Prostate gland (tissue), 2 donors: Measurements from ENCODE around the gene OXLD1. TPM values are rescaled to one million over a fixed set of nuclear protein-coding genes. Genes with fewer than 3 reads are reported as not detected.

ENCODE experiments used
- DNase-seq: peaks from one replicate; pipeline ENCODE4 v3.0.0-alpha.2; 2019; ENCODE audit warnings: low spot score
- H3K27ac ChIP-seq, 2 donors: fragments of 200-600 bp; sonication (generic); 2 replicates each; pipeline ENCODE4 v1.5.1; 2017 to 2019
- H3K27me3 ChIP-seq: fragments of 200-600 bp; sonication (generic); replicated peaks from 2 replicates; pipeline ENCODE4 v1.5.1; 2019; ENCODE audit not compliant: insufficient read depth
- H3K36me3 ChIP-seq, 2 donors: fragments of 200-600 bp; sonication (generic); 1 replicate in 1 of 2; 2 replicates in 1 of 2; pipeline versions ENCODE4 v1.5.1 to v1.8.1; 2017 to 2019
- H3K4me1 ChIP-seq: fragments of 200-600 bp; sonication (generic); replicated peaks from 2 replicates; pipeline ENCODE4 v1.5.1; 2019
- H3K4me3 ChIP-seq, 2 donors: fragments of 200-600 bp; sonication (generic); 2 replicates each; pipeline ENCODE4 v1.5.1; 2017 to 2019
- H3K9me3 ChIP-seq: fragments of 200-600 bp; sonication (generic); 2 replicates; pipeline ENCODE4 v1.5.1; 2017
- POLR2A ChIP-seq: fragments of 450-650 bp; IDR thresholded peaks from one replicate; pipeline ENCODE4 v1.6.1; 2016; ENCODE audit warnings: antibody characterized with exemption, mild to moderate bottlenecking
- POLR2AphosphoS5 ChIP-seq: sonication (generic); formaldehyde crosslinking; IDR thresholded peaks from one replicate; pipeline ENCODE4 v1.6.1; 2017; ENCODE audit warnings: antibody characterized with exemption
- WGBS: methylation state at CpG from one replicate; pipeline ENCODE4 v1.1.5; 2018; 5-methylcytosine and 5-hydroxymethylcytosine counted together
- intact Hi-C: fragments of 100-400 bp; cut with DNase I; formaldehyde crosslinking; loops from one replicate; pipeline ENCODE4 v1.14.2; 2022
- total RNA-seq, 2 donors: library from RNA; depleted of rRNA; stranded (reverse); fragments of >200 nt; gene quantifications; one replicate each; pipeline ENCODE4 v1.1.0, GENCODE V29; 2016
- TF ChIP-seq, protein P1 (sequence below), 4 experiments: fragments of 200-600 bp in 2 of 4; fragments of 450-650 bp in 2 of 4; sonication (generic) in 2 of 4; IDR thresholded peaks; 1 replicate in 3 of 4; 2 replicates in 1 of 4; pipeline ENCODE4 v1.5.1; 2016 to 2019; ENCODE audit warnings: antibody characterized with exemption in 4 of 4, mild to moderate bottlenecking in 2 of 4, moderate library complexity in 2 of 4

The OXLD1 gene
- total RNA-seq, 2 donors from 2014 or later: 52.5 to 59.2 TPM

DNA sequence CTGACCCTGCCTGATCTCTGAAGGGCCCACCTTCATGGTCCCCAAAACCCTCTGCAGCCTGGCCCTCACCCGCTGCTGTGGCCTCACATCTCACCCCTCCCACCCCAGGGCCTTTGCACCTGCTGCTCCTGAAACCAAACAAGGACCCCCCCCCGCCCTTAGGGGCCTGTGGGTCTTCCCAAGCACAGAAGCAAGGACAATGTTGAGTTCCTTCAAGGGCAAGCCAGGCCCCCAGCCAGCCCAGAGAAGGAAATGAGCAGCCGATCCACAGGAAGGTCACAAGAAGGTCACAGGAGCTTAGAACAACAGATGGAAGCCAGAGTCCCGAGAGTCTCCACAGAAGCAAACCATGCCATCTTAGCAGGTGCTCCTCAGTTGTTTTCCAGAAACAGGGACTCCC is 9.6 kb downstream of the OXLD1 start:
- no peak for DNase-seq
- no peak for TF ChIP-seq POLR2A
- TF ChIP-seq, protein P1, sequence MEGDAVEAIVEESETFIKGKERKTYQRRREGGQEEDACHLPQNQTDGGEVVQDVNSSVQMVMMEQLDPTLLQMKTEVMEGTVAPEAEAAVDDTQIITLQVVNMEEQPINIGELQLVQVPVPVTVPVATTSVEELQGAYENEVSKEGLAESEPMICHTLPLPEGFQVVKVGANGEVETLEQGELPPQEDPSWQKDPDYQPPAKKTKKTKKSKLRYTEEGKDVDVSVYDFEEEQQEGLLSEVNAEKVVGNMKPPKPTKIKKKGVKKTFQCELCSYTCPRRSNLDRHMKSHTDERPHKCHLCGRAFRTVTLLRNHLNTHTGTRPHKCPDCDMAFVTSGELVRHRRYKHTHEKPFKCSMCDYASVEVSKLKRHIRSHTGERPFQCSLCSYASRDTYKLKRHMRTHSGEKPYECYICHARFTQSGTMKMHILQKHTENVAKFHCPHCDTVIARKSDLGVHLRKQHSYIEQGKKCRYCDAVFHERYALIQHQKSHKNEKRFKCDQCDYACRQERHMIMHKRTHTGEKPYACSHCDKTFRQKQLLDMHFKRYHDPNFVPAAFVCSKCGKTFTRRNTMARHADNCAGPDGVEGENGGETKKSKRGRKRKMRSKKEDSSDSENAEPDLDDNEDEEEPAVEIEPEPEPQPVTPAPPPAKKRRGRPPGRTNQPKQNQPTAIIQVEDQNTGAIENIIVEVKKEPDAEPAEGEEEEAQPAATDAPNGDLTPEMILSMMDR (IDR thresholded peaks at IDR 0.05): no peak
- no peak for TF ChIP-seq POLR2AphosphoS5
- no peaks in the 10 kb centered on the region for H3K9me3 ChIP-seq
- WGBS: 63% methylated on average over 4 of the region's 4 CpGs
- intact Hi-C loops: no loop called here
- no peak overlapping the region for H3K27ac ChIP-seq
- H3K36me3 ChIP-seq: no peaks in the 10 kb centered on the region
- no peaks in the 10 kb centered on the region for H3K4me1 ChIP-seq
- H3K4me3 ChIP-seq: no peak overlapping the region
- no peaks in the 10 kb centered on the region for H3K27me3 ChIP-seq

DNA sequence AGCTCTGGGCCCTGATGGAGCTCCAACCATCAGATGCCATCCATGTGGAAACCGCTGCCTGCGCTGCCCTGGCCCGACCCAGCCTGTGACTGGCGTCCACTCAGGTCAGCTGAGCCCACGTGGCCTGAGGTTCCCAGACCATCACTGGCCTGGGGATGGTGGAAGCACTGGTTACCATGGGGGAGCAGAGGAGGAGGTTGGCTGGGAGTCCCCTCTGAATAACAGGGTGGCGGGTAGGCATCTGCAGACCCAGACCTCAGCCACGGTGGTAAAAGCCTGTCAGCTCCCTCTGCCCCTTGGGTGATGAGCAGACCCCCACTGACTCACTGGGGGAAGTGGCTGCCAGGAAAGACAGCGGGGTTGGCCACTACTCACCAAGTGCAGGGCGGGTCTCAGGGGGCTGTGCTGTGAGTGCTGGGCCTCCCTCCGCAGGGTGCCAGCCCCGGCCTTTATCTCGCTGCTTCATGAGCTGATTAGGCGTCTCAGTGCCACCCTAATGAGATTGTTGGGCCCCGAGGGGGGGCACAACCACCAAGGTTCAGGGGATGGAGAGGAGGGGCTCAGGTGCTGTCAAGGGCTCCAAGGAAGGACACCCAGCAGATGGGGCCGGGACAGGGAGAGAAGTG is 10.2 kb downstream of the OXLD1 start, which contains the start of gene PDE6G:
Gene PDE6G (minus strand): TSS at position 425 of the 626 bp plus-strand sequence. CDS start 3,237 bp downstream, outside the sequence.
- 80% methylated on average over 15 of the region's 15 CpGs for WGBS
- no peak within 1 kb of the TSS for H3K27ac ChIP-seq
- TF ChIP-seq, protein P1 (IDR thresholded peaks at IDR 0.05): no peak
- no peak for TF ChIP-seq POLR2A
- no peak for TF ChIP-seq POLR2AphosphoS5
- DNase-seq: no peak
- no peak within 1 kb of the TSS for H3K4me3 ChIP-seq
- H3K36me3 ChIP-seq: no peaks in the 10 kb centered on the region
- H3K27me3 ChIP-seq: no peaks in the 10 kb centered on the region
- H3K4me1 ChIP-seq: no peaks in the 10 kb centered on the region
- H3K9me3 ChIP-seq: no peaks in the 10 kb centered on the region
- intact Hi-C loops: no loop called here

DNA sequence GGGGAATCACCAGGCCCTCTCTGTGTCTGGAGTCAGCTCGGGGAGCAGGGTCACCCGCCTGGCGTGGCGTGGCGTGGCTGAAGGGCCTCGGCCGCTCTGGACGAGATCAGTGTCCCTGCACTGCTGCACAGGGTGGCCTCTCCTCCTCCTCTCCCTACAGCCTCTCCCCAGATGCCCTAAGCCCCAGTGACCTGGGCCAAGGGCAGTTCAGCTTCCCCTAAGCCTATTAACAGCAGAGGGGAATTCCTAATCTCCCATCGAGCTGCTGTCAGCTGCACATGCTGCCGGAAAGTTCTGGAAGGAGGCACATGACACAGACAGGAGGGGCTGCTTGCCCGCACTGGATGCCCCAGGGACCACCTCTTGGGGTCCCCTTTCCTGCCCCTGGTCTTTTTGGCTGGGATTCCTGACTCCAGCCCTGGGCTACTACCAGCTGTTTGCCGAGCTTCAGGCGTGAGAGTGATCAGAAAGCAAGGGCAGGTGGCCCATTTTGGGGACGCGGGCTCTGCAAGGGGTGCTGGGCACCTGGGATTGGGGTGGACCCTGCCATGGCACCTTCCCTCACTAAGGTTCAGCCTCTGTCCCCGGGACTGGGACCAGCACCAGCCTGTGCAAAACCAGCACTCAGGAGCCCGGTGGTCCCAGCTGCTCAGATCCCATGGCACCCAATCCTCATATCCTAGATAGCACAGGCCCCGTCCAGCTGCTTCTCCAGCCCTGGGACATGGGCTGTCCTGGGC is 10.9 kb downstream of the OXLD1 start:
- Histone ChIP-seq H3K36me3 (no peaks in the 10 kb centered on the region), H3K4me1 (no peaks in the 10 kb centered on the region), H3K4me3 (no peak overlapping the region), H3K27ac (no peak overlapping the region), H3K27me3 (no peaks in the 10 kb centered on the region), H3K9me3 (no peaks in the 10 kb centered on the region)
- 81% methylated on average over 18 of the region's 18 CpGs for WGBS
- TF ChIP-seq POLR2AphosphoS5 (no peak), POLR2A (no peak)
- TF ChIP-seq, protein P1 (IDR thresholded peaks at IDR 0.05): no peak
- intact Hi-C loops: no loop called here
- no peak for DNase-seq

DNA sequence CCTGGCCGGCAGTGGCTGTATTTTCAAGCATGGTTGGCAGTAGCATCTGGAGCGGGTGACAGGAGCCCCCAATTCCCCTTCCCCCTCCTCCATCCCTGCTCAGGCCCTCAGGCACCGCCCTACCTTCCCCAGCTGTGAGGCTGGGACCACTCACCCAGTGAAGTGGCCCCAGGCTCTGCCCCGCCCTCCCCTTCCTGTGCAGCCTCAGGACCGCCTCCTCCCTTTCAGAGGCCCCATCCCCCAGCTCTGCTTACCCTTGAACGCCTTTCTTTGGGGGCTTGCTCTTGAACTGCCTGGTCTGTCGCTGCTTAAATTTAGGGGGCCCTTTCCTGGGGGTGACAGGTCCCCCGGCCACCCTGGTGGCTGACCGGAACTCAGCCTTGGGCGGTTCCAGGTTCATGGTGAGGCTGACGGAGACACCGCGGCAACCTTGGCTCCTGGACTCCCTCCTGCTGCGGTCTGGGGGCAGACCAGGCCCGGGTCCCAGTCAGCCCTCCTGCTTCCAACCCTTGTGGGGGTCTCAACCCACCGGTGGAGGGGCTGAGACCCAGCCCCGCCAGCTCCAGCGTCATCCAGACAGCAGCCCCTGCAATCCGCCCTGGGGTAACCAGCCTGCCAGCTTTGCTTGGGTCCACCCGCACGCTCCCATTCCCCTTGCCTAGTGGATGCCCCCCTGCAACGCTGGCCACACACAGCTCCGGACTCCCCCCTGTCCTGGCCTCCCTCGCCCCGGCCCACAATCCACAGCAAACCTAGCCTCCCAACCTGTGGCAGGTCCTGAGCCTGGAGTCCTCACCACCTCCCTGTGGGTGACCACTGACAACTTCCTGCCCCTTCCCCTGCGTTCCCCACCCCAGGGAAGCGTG is 13.3 kb downstream of the OXLD1 start:
- H3K27ac ChIP-seq: no peak overlapping the region
- no peaks in the 10 kb centered on the region for H3K9me3 ChIP-seq
- intact Hi-C loops: no loop called here
- peaks cover 9% of the 10 kb centered on the region for H3K27me3 ChIP-seq
- WGBS: 29% methylated on average over 27 of the region's 27 CpGs
- H3K36me3 ChIP-seq: no peaks in the 10 kb centered on the region
- TF ChIP-seq POLR2A: no peak
- TF ChIP-seq, protein P1 (IDR thresholded peaks at IDR 0.05): no peak
- TF ChIP-seq POLR2AphosphoS5: no peak
- H3K4me1 ChIP-seq: no peaks in the 10 kb centered on the region
- no peak overlapping the region for H3K4me3 ChIP-seq
- DNase-seq: no peak
